Middle frontal gyrus (tissue), 1 donor: ENCODE results near the gene DIP2B.

Source experiments
- DNase-seq: peaks from one replicate; pipeline ENCODE4 v3.0.0-alpha.2; 2015; ENCODE audit warnings: low spot score; ENCODE audit errors: extremely low spot score

DIP2B gene

GRCh38 chr12:50635857-50636256, 131.1 kb downstream of the DIP2B start:
- no peak for DNase-seq

GRCh38 chr12:50636505-50636904, 131.7 kb downstream of the DIP2B start:
- no peak for DNase-seq

- peak; percentile 55 for DNase-seq
Observed at GRCh38 chr12:50637870-50638481, 133.2 kb downstream of the DIP2B start.

GRCh38 chr12:50638482-50638880, 133.7 kb downstream of the DIP2B start:
- DNase-seq = no peak

- DNase-seq = no peak
Observed at GRCh38 chr12:50639721-50640120, 134.9 kb downstream of the DIP2B start.

GRCh38 chr12:50640321-50640939, 135.6 kb downstream of the DIP2B start:
- DNase-seq = no peak

- DNase-seq = no peak
Observed at GRCh38 chr12:50641566-50641965, 136.8 kb downstream of the DIP2B start.

- no peak for DNase-seq
Observed at GRCh38 chr12:50642035-50642451, 137.3 kb downstream of the DIP2B start.

- DNase-seq = no peak
Observed at GRCh38 chr12:50642761-50643160, 138.0 kb downstream of the DIP2B start.

- DNase-seq = no peak
Observed at GRCh38 chr12:50647031-50647430, 142.2 kb downstream of the DIP2B start.

GRCh38 chr12:50647479-50647878, 142.7 kb downstream of the DIP2B start:
- DNase-seq = no peak

GRCh38 chr12:50650285-50650684, 145.5 kb downstream of the DIP2B start:
- DNase-seq = no peak

GRCh38 chr12:50655374-50655921, 150.7 kb downstream of the DIP2B start:
- no peak for DNase-seq

GRCh38 chr12:50659260-50659659, 154.5 kb downstream of the DIP2B start:
- no peak for DNase-seq

- no peak for DNase-seq
Observed at GRCh38 chr12:50659690-50660424, 155.1 kb downstream of the DIP2B start.

GRCh38 chr12:50660425-50660822, 155.6 kb downstream of the DIP2B start:
- DNase-seq = no peak

GRCh38 chr12:50661300-50662115, 156.7 kb downstream of the DIP2B start:
- no peak for DNase-seq

GRCh38 chr12:50662116-50662510, 157.3 kb downstream of the DIP2B start:
- DNase-seq = no peak

GRCh38 chr12:50665170-50665569, 160.4 kb downstream of the DIP2B start:
- DNase-seq = no peak

- no peak for DNase-seq
Observed at GRCh38 chr12:50665609-50666008, 160.8 kb downstream of the DIP2B start.

- no peak for DNase-seq
Observed at GRCh38 chr12:50666023-50666422, 161.2 kb downstream of the DIP2B start.
